Fibroblast of lung (primary cell): ENCODE measurements around the gene SRRD. TPM values are rescaled to one million over a fixed set of nuclear protein-coding genes. Genes with fewer than 3 reads are reported as not detected.

ENCODE experiments used
- DNase-seq, 2 donors: peaks; one replicate each; pipeline versions ENCODE4 v3.0.0 to v3.0.0-alpha.2; 2010; ENCODE audit warnings: low read depth in 2 of 2
- H2AFZ ChIP-seq: 2 replicates; pipeline ENCODE4 v1.5.1; 2012; ENCODE audit warnings: low read length, control low read depth, inconsistent platforms
- H3K27ac ChIP-seq: 2 replicates; pipeline ENCODE4 v1.5.1; 2011; ENCODE audit warnings: low read length, control low read depth; ENCODE audit not compliant: insufficient read depth
- H3K27me3 ChIP-seq: 2 replicates; pipeline ENCODE4 v1.5.1; 2011; ENCODE audit warnings: mild to moderate bottlenecking, low read length; ENCODE audit not compliant: control insufficient read depth, insufficient read depth
- H3K36me3 ChIP-seq: 2 replicates; pipeline ENCODE4 v1.5.1; 2011; ENCODE audit warnings: low read length; ENCODE audit not compliant: control insufficient read depth, insufficient read depth
- H3K4me1 ChIP-seq: 2 replicates; pipeline ENCODE4 v1.5.1; 2011; ENCODE audit warnings: low read length; ENCODE audit not compliant: control insufficient read depth, insufficient read depth; ENCODE audit errors: extremely low read depth
- H3K4me2 ChIP-seq: 2 replicates; pipeline ENCODE4 v1.5.1; 2011; ENCODE audit warnings: low read length, control low read depth; ENCODE audit not compliant: insufficient read depth; ENCODE audit errors: extremely low read depth
- H3K4me3 ChIP-seq, 4 experiments: fragments of 200-600 bp in 1 of 4; sonication (generic) in 1 of 4; replicated peaks in 1 of 4; 2 replicates each; pipeline ENCODE4 v1.5.1; 2011 to 2016; ENCODE audit warnings: low read length in 4 of 4, low read depth in 3 of 4, mild to moderate bottlenecking in 3 of 4, control low read depth in 2 of 4, inconsistent platforms in 1 of 4, mixed read lengths in 1 of 4; ENCODE audit not compliant: insufficient read depth in 1 of 4; ENCODE audit errors: control extremely low read depth in 1 of 4
- H3K79me2 ChIP-seq: 2 replicates; pipeline ENCODE4 v1.5.1; 2012; ENCODE audit warnings: mild to moderate bottlenecking, low read length, inconsistent platforms; ENCODE audit not compliant: control insufficient read depth, insufficient read depth
- H3K9ac ChIP-seq: 2 replicates; pipeline ENCODE4 v1.5.1; 2011; ENCODE audit warnings: mild to moderate bottlenecking, low read length, control low read depth; ENCODE audit not compliant: insufficient read depth
- H3K9me3 ChIP-seq: 2 replicates; pipeline ENCODE4 v1.5.1; 2012; ENCODE audit warnings: low read depth, low read length; ENCODE audit not compliant: control insufficient read depth, insufficient read depth
- H4K20me1 ChIP-seq: 2 replicates; pipeline ENCODE4 v1.5.1; 2011; ENCODE audit warnings: low read length; ENCODE audit not compliant: control insufficient read depth, insufficient read depth; ENCODE audit errors: extremely low read depth
- EZH2 ChIP-seq: IDR thresholded peaks from 2 replicates; pipeline ENCODE4 v1.5.1; 2012; ENCODE audit warnings: low read length, control low read depth, mild to moderate bottlenecking; ENCODE audit errors: missing control alignments
- polyA plus RNA-seq, 2 donors: library from polyadenylated mRNA; depleted of rRNA in 1 of 2; stranded (reverse) in 1 of 2; unstranded in 1 of 2; fragments of >200 nt; gene quantifications; 2 replicates each; pipeline ENCODE4 v1.2.1, GENCODE V29; 2011 to 2012; ENCODE audit warnings: missing spikeins in 1 of 2
- total RNA-seq: library from RNA; depleted of rRNA; stranded (reverse); fragments of >200 nt; gene quantifications from 2 replicates; pipeline ENCODE4 v1.2.1, GENCODE V29; 2014
- TF ChIP-seq, protein P1 (sequence below), 2 donors: IDR thresholded peaks in 1 of 2; conservative IDR thresholded peaks in 1 of 2; 1 replicate in 1 of 2; 2 replicates in 1 of 2; pipeline ENCODE4 v1.5.1; 2011 to 2012; ENCODE audit warnings: low read length in 2 of 2, control low read depth in 1 of 2, inconsistent platforms in 1 of 2, low read depth in 1 of 2, mild to moderate bottlenecking in 1 of 2

Gene SRRD
- total and polyA plus RNA-seq, 2 donors (not counting 1 experiment from before 2014, with no cell fraction given) = 7.9 to 30.0 TPM

DNA sequence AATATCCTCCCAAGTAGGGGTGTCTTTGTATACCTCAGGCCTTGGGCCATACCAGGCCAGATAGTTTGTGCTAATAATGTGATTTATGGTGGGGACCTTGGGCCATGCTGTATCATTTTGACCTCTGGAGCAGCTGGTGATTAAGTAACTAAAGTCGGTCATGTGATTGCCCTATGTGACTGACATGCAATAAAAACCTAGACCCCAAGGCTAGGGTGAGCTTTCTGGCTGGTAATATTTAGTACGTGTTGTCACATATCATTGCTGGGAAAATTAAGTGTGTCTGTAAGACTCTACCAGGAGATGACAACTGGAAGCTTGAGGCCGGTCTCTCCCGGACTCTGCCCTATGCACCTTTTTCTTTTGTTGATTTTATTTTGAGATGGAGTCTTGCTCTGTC, 41.2 kb downstream of the SRRD start:
- no peaks in the 10 kb centered on the region for H3K79me2 ChIP-seq

DNA sequence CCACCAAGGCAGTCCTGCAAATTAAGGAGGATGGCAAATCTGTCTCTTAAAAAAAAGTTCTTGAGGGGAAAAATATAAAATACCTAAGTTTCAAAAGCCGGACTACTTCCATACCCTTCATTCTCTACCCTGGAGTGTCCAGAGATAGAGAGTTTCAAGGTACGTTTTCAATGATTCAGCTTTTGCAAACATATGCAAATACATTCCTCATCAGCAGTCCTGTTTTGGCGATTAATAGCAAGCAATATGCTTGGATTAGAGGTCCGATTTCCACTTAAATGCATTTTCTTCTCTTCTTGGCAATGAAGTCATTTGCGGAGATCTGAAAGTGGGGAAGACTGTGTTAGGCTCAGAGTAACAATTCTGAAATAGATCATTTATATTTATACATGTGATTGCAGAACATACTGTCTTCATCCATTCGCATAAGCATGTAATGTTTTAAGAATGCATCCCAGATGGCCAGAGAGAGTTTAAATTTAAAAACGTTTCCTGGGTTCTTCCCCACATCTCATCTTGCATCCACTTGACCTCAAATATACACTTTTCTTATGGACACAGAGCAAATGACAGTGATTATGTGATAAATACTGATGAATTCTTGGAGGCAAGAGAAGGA, 42.4 kb downstream of the SRRD start:
- Histone ChIP-seq H3K4me1 (peaks cover 3% of the 10 kb centered on the region), H3K9me3 (no peaks in the 10 kb centered on the region), H3K27ac (no peak overlapping the region), H4K20me1 (no peaks in the 10 kb centered on the region), H3K4me3 (no peak overlapping the region), H2AFZ (no peak overlapping the region), H3K9ac (no peak overlapping the region), H3K4me2 (no peak overlapping the region), H3K79me2 (no peaks in the 10 kb centered on the region), H3K36me3 (no peaks in the 10 kb centered on the region), H3K27me3 (no peaks in the 10 kb centered on the region)
- TF ChIP-seq EZH2 = no peak
- TF ChIP-seq, protein P1, sequence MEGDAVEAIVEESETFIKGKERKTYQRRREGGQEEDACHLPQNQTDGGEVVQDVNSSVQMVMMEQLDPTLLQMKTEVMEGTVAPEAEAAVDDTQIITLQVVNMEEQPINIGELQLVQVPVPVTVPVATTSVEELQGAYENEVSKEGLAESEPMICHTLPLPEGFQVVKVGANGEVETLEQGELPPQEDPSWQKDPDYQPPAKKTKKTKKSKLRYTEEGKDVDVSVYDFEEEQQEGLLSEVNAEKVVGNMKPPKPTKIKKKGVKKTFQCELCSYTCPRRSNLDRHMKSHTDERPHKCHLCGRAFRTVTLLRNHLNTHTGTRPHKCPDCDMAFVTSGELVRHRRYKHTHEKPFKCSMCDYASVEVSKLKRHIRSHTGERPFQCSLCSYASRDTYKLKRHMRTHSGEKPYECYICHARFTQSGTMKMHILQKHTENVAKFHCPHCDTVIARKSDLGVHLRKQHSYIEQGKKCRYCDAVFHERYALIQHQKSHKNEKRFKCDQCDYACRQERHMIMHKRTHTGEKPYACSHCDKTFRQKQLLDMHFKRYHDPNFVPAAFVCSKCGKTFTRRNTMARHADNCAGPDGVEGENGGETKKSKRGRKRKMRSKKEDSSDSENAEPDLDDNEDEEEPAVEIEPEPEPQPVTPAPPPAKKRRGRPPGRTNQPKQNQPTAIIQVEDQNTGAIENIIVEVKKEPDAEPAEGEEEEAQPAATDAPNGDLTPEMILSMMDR (conservative IDR thresholded peaks at IDR 0.05 in 1 of 2, IDR thresholded peaks at IDR 0.05 in 1 of 2; ENCODE audit: low read depth in 1 of 2, low read length in 2 of 2) = no peak
- no peak for DNase-seq

More for the DNA sequence above, 41.2 kb downstream of the SRRD start:
- no peaks in the 10 kb centered on the region for H3K27me3 ChIP-seq
- no peaks in the 10 kb centered on the region for H4K20me1 ChIP-seq
- no peak for TF ChIP-seq EZH2
- TF ChIP-seq, protein P1 (conservative IDR thresholded peaks at IDR 0.05 in 1 of 2, IDR thresholded peaks at IDR 0.05 in 1 of 2; ENCODE audit: low read depth in 1 of 2, low read length in 2 of 2) = no peak
- H3K4me3 ChIP-seq = no peak overlapping the region
- H3K4me2 ChIP-seq = no peak overlapping the region
- no peak for DNase-seq
- no peak overlapping the region for H3K27ac ChIP-seq
- H3K4me1 ChIP-seq = peaks cover 3% of the 10 kb centered on the region
- no peak overlapping the region for H3K9ac ChIP-seq
- no peak overlapping the region for H2AFZ ChIP-seq
- no peaks in the 10 kb centered on the region for H3K36me3 ChIP-seq
- no peaks in the 10 kb centered on the region for H3K9me3 ChIP-seq

DNA sequence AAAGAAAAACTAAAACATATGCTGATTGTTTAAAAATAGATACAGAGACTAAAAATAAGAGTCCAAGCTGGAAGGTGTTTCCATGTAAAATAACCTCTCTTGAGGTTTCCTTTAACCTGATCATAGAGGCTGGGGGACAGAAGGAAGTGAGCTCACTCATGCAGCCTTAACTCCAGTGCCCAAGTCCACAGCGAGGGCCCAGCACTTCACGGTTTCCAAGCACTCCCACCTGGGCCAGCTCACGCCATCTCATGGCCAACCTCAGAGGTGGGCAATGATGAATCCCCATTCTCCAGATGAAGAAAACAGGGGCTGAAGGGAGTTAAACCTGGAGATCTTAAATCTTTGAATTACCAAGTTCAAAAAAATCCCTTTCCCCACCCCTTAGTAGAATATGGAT, 43.5 kb downstream of the SRRD start:
- no peak for TF ChIP-seq EZH2
- TF ChIP-seq, protein P1 (conservative IDR thresholded peaks at IDR 0.05 in 1 of 2, IDR thresholded peaks at IDR 0.05 in 1 of 2; ENCODE audit: low read depth in 1 of 2, low read length in 2 of 2) = no peak
- Histone ChIP-seq H3K4me3 (no peak overlapping the region), H3K4me1 (peaks cover 3% of the 10 kb centered on the region), H3K36me3 (no peaks in the 10 kb centered on the region), H3K79me2 (no peaks in the 10 kb centered on the region), H2AFZ (no peak overlapping the region), H3K9me3 (no peaks in the 10 kb centered on the region), H4K20me1 (no peaks in the 10 kb centered on the region), H3K4me2 (no peak overlapping the region), H3K9ac (no peak overlapping the region), H3K27ac (no peak overlapping the region), H3K27me3 (no peaks in the 10 kb centered on the region)
- no peak for DNase-seq
